K562 (cell line): Measurements from ENCODE around the gene LCN15. TPM values are rescaled to one million over a fixed set of nuclear protein-coding genes. Genes with fewer than 3 reads are reported as not detected.

ENCODE experiments used
- BRF1 ChIP-seq: IDR thresholded peaks from 3 replicates; pipeline ENCODE4 v1.6.1; 2011; ENCODE audit warnings: borderline replicate concordance, mild to moderate bottlenecking; ENCODE audit not compliant: insufficient read length; ENCODE audit errors: extremely low read depth
- CCAR2 ChIP-seq: fragments of 200-400 bp; formaldehyde crosslinking; IDR thresholded peaks from 2 replicates; pipeline ENCODE4 v1.6.1; 2017; ENCODE audit warnings: mild to moderate bottlenecking, low read depth, low read length
- CHD4 ChIP-seq: fragments of 200-600 bp; sonication (generic); IDR thresholded peaks from 3 replicates; pipeline ENCODE4 v1.6.1; 2012; ENCODE audit warnings: low read depth, mild to moderate bottlenecking, mixed read lengths, low read length, inconsistent platforms; ENCODE audit not compliant: insufficient read depth, insufficient replicate concordance, poor library complexity, severe bottlenecking
- CREM ChIP-seq: IDR thresholded peaks from 2 replicates; pipeline ENCODE4 v1.6.1; 2014; ENCODE audit warnings: antibody characterized with exemption, low read depth
- MBD2 ChIP-seq: sonication (generic); IDR thresholded peaks from 2 replicates; pipeline ENCODE4 v1.6.1; 2016; ENCODE audit warnings: low read depth, borderline replicate concordance
- ZFPM2 ChIP-seq: fragments of 250-450 bp; sonication (Bioruptor Pico); IDR thresholded peaks from 2 replicates; pipeline ENCODE4 v1.5.1; 2022; ENCODE audit warnings: mild to moderate bottlenecking
- ZKSCAN8 ChIP-seq: fragments of 200-800 bp; sonication (Bioruptor generic); IDR thresholded peaks from 2 replicates; pipeline ENCODE4 v1.6.1; 2016; ENCODE audit warnings: missing genetic modification characterization, missing compliant biosample characterization
- ZNF253 ChIP-seq: fragments of 250-450 bp; sonication (Bioruptor Pico); conservative IDR thresholded peaks from 2 replicates; pipeline ENCODE4 v1.6.1; 2021; ENCODE audit warnings: mild to moderate bottlenecking
- ZNF316 ChIP-seq: fragments of 450-650 bp; IDR thresholded peaks from 2 replicates; pipeline ENCODE4 v1.6.1; 2016
- polyA plus RNA-seq, 8 experiments: library from polyadenylated mRNA; depleted of rRNA in 4 of 8; stranded (reverse) in 5 of 8; unstranded in 3 of 8; fragments of >200 nt; fragmentation: Nextera tagmentation in 2 of 8; fragmentation: Illumina TruSeq in 1 of 8; extraction: Ambion mirVana in 2 of 8; extraction: Trizol in 1 of 8; gene quantifications; 2 replicates each; pipeline versions ENCODE4 v1.2.1 to v1.2.3, GENCODE V29; 2011 to 2014; ENCODE audit warnings: inconsistent platforms in 1 of 8, missing spikeins in 1 of 8
- total RNA-seq, 7 experiments: library from RNA; depleted of rRNA in 6 of 7; stranded (reverse); fragments of >200 nt in 6 of 7; fragmentation: Illumina TruSeq in 2 of 7; extraction: Trizol in 2 of 7; gene quantifications; 2 replicates each; pipeline versions ENCODE4 v1.2.1 to v1.2.3, GENCODE V29; 2011 to 2021; ENCODE audit warnings: low replicate concordance in 1 of 7
- TF ChIP-seq, protein P1 (sequence below): IDR thresholded peaks from 2 replicates; pipeline ENCODE4 v1.6.1; 2012; ENCODE audit warnings: low read depth, low read length, improper control_type of control experiment, borderline replicate concordance
- TF ChIP-seq, protein P2 (sequence below): fragments of 450-650 bp; IDR thresholded peaks from 2 replicates; pipeline ENCODE4 v1.6.1; 2016; ENCODE audit warnings: mild to moderate bottlenecking, moderate library complexity
- TF ChIP-seq, protein P3 (sequence below): IDR thresholded peaks from 3 replicates; pipeline ENCODE4 v1.6.1; 2011; ENCODE audit warnings: borderline replicate concordance, mild to moderate bottlenecking, moderate library complexity; ENCODE audit not compliant: insufficient read length; ENCODE audit errors: extremely low read depth

Gene LCN15
- total and polyA plus RNA-seq, 9 of the 15 experiments (the other 6 are each of a cell fraction or from before 2014, with no cell fraction given), result 0.66 TPM; not detected in 8

DNA sequence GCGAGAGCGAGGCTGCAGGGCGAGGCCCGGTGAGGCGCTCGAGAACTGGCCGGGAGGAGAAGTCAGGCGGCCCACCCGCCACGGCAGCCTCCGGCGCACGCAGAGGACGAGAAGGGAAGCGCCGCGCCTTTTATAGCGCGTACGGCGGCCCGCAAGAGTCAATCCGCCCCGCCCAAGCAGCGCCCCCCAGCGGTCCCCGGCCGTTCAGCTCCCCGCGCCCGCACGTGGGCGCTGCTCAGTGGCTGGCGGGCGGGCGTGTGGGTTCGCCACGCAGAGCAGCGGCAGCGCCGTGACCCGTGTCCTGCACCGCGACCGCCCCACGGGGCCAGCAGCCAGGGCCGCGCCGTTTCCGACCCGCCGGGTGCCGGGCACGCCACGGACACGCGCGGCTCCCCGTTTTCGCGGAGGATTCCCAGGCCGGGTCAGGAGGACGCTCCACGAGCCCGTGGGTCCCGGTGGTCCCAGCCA is 36.2 kb downstream of the LCN15 start (continued):
- TF ChIP-seq, protein P1, sequence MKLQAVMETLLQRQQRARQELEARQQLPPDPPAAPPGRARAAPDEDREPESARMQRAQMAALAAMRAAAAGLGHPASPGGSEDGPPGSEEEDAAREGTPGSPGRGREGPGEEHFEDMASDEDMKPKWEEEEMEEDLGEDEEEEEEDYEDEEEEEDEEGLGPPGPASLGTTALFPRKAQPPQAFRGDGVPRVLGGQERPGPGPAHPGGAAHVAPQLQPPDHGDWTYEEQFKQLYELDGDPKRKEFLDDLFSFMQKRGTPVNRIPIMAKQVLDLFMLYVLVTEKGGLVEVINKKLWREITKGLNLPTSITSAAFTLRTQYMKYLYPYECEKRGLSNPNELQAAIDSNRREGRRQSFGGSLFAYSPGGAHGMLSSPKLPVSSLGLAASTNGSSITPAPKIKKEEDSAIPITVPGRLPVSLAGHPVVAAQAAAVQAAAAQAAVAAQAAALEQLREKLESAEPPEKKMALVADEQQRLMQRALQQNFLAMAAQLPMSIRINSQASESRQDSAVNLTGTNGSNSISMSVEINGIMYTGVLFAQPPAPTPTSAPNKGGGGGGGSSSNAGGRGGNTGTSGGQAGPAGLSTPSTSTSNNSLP, result 0 out of 2 replicates have a peak, but pooled peaks have one; percentile 40
- TF ChIP-seq ZNF316 (no peak), ZNF253 (CRISPR knock-in tag) (no peak), CREM (peak; percentile 99), BRF1 (no peak), CHD4 (no peak), MBD2 (peak; percentile 93), ZFPM2 (CRISPR knock-in tag) (no peak), CCAR2 (no peak), ZKSCAN8 (CRISPR knock-in tag) (no peak)
- TF ChIP-seq, protein P2, sequence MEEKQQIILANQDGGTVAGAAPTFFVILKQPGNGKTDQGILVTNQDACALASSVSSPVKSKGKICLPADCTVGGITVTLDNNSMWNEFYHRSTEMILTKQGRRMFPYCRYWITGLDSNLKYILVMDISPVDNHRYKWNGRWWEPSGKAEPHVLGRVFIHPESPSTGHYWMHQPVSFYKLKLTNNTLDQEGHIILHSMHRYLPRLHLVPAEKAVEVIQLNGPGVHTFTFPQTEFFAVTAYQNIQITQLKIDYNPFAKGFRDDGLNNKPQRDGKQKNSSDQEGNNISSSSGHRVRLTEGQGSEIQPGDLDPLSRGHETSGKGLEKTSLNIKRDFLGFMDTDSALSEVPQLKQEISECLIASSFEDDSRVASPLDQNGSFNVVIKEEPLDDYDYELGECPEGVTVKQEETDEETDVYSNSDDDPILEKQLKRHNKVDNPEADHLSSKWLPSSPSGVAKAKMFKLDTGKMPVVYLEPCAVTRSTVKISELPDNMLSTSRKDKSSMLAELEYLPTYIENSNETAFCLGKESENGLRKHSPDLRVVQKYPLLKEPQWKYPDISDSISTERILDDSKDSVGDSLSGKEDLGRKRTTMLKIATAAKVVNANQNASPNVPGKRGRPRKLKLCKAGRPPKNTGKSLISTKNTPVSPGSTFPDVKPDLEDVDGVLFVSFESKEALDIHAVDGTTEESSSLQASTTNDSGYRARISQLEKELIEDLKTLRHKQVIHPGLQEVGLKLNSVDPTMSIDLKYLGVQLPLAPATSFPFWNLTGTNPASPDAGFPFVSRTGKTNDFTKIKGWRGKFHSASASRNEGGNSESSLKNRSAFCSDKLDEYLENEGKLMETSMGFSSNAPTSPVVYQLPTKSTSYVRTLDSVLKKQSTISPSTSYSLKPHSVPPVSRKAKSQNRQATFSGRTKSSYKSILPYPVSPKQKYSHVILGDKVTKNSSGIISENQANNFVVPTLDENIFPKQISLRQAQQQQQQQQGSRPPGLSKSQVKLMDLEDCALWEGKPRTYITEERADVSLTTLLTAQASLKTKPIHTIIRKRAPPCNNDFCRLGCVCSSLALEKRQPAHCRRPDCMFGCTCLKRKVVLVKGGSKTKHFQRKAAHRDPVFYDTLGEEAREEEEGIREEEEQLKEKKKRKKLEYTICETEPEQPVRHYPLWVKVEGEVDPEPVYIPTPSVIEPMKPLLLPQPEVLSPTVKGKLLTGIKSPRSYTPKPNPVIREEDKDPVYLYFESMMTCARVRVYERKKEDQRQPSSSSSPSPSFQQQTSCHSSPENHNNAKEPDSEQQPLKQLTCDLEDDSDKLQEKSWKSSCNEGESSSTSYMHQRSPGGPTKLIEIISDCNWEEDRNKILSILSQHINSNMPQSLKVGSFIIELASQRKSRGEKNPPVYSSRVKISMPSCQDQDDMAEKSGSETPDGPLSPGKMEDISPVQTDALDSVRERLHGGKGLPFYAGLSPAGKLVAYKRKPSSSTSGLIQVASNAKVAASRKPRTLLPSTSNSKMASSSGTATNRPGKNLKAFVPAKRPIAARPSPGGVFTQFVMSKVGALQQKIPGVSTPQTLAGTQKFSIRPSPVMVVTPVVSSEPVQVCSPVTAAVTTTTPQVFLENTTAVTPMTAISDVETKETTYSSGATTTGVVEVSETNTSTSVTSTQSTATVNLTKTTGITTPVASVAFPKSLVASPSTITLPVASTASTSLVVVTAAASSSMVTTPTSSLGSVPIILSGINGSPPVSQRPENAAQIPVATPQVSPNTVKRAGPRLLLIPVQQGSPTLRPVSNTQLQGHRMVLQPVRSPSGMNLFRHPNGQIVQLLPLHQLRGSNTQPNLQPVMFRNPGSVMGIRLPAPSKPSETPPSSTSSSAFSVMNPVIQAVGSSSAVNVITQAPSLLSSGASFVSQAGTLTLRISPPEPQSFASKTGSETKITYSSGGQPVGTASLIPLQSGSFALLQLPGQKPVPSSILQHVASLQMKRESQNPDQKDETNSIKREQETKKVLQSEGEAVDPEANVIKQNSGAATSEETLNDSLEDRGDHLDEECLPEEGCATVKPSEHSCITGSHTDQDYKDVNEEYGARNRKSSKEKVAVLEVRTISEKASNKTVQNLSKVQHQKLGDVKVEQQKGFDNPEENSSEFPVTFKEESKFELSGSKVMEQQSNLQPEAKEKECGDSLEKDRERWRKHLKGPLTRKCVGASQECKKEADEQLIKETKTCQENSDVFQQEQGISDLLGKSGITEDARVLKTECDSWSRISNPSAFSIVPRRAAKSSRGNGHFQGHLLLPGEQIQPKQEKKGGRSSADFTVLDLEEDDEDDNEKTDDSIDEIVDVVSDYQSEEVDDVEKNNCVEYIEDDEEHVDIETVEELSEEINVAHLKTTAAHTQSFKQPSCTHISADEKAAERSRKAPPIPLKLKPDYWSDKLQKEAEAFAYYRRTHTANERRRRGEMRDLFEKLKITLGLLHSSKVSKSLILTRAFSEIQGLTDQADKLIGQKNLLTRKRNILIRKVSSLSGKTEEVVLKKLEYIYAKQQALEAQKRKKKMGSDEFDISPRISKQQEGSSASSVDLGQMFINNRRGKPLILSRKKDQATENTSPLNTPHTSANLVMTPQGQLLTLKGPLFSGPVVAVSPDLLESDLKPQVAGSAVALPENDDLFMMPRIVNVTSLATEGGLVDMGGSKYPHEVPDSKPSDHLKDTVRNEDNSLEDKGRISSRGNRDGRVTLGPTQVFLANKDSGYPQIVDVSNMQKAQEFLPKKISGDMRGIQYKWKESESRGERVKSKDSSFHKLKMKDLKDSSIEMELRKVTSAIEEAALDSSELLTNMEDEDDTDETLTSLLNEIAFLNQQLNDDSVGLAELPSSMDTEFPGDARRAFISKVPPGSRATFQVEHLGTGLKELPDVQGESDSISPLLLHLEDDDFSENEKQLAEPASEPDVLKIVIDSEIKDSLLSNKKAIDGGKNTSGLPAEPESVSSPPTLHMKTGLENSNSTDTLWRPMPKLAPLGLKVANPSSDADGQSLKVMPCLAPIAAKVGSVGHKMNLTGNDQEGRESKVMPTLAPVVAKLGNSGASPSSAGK, result peak; percentile 80
- TF ChIP-seq, protein P3, sequence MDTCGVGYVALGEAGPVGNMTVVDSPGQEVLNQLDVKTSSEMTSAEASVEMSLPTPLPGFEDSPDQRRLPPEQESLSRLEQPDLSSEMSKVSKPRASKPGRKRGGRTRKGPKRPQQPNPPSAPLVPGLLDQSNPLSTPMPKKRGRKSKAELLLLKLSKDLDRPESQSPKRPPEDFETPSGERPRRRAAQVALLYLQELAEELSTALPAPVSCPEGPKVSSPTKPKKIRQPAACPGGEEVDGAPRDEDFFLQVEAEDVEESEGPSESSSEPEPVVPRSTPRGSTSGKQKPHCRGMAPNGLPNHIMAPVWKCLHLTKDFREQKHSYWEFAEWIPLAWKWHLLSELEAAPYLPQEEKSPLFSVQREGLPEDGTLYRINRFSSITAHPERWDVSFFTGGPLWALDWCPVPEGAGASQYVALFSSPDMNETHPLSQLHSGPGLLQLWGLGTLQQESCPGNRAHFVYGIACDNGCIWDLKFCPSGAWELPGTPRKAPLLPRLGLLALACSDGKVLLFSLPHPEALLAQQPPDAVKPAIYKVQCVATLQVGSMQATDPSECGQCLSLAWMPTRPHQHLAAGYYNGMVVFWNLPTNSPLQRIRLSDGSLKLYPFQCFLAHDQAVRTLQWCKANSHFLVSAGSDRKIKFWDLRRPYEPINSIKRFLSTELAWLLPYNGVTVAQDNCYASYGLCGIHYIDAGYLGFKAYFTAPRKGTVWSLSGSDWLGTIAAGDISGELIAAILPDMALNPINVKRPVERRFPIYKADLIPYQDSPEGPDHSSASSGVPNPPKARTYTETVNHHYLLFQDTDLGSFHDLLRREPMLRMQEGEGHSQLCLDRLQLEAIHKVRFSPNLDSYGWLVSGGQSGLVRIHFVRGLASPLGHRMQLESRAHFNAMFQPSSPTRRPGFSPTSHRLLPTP, result no peak
